Inflammatory macrophage treated with lipopolysaccharide for 1 hour (primary cell): ENCODE measurements around the gene MAP4K5.

ENCODE experiments used
- DNase-seq, 2 donors: peaks; one replicate each; pipeline ENCODE4 v3.0.0-alpha.2; 2020 to 2022

Gene MAP4K5

DNA sequence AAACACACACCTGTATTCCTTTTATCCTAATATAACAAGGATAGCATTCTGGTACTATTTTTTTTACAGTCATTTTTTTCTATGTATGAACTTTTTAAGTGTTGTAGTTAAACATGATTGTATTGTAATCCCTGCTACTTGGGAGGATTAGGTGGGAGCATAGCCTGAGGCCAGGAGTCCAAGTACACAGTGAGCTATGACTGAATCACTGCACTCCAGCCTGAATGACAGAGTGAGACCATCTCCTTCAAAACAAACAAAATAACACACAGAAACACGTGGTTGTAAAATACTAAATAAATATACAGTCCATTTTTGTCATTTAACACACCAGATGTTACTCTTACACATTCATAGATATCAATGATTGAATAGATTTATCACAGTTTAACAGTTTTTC lies 56.9 kb downstream of the MAP4K5 start:
- DNase-seq: no peak

DNA sequence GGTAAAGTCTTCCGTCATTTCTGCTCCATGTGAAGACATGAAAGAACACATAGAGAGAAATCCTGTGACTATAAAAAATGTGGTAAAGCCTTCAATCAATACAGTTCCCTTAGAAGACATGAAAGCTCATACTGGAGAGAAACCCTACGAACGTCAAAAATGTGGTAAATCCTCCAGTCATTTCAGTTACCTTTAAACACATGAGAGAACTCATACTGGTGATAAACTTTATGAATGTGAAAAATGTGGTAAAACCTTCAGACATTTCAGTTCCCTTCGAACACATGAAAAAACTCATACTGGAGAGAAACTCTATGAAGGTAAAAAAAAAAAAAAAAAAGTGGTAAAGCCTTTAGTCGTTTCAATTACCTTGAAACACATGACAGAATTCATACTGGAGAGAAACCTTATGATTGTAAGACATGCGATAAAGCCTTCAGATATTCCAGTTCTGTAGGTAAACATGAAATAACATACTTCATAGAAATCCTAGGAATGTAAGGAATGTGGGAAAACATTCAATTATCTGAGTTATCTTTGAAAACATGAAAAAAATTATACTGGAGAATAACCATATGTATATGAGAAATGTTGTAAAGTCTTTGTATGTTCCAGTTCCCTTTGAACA lies 60.4 kb downstream of the MAP4K5 start:
- DNase-seq: no peak

DNA sequence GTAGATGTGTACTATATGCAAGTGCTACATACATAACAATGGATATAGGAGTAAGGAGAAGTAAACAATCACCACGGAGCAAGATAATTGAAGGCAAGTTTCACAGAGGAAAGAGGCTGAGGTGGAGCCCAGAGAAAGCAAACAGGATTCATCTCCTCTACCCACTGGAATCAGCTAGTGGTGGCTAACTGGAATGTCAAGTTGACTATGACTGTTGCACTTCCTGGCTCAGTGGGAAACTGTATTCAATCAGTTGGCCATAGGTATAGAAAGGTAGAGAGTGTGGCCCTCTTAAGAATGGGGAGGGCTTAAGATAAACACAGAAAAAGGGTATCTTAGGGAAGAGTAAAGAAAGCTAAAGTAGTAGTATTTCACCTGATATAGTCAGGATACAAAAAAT lies 62.4 kb downstream of the MAP4K5 start:
- DNase-seq: no peak

DNA sequence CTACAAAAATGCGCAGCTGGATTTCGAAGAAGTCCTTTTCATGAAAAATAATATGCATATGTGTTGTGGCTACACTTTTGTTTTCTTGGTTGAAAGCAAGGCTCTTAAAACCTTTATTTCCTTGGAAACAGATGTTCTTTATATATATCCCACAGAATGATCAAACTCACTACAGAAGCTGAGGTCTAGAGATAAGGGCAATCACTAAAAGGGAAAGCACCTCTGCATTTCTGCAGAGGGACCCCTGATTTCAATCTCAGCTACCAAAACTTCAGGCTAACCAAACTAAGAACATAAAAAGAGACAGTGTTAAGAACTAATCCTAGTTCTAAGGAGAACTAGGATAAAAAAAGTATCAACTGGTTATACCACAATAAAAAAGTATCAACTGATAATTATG lies 70.3 kb downstream of the MAP4K5 start:
- DNase-seq: no peak

DNA sequence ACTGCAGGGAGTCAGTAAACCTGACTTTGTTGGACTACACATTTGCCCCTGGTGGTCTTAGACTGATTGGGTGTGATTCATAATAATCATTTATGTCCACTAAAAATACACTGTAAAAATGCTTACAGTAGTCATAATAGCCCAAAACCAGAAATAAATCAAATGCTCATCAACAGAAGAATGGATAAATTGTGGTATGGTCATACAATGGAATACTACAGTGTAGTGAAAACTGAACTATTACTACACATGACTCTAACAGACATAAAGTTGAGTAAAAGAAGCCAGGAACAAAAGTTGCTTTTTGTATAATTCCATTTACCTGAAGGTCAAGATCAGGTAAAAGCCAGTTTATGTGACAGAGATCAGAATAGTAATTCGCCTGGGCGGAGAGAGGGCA lies 78.5 kb downstream of the MAP4K5 start:
- no peak for DNase-seq

DNA sequence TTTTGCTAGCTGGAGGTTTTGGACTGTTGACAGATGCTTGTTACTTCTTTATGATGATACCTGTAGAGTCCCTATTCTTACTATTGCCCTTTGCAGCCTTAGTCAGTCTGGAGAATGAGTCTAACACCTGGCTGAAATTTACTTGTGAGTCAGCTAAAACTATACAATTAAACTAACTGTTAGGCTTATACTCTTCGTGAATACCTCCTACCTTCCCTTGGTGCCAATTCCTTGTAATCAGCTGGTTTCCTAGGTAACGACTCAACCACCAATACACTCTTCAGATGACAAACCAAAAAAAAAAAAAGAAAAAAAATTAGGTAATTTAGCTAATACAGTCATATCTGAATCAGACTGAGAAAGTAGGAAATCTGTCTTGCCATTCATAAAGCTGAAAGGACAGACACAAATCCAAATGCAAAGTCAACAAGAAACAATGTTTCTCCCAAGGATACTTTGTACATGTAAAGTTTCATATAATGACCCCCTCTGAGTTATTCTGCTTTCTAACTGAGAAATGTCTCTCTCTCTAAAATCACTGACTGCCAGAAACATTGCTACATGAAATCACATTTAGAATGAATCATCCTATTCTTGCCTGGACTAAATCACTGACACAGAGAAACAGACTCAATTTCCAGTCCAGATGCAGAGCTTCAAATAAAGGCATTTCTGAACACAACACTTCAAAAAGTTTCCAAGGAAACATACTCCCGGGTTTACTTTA lies 79.2 kb downstream of the MAP4K5 start:
- DNase-seq: no peak

DNA sequence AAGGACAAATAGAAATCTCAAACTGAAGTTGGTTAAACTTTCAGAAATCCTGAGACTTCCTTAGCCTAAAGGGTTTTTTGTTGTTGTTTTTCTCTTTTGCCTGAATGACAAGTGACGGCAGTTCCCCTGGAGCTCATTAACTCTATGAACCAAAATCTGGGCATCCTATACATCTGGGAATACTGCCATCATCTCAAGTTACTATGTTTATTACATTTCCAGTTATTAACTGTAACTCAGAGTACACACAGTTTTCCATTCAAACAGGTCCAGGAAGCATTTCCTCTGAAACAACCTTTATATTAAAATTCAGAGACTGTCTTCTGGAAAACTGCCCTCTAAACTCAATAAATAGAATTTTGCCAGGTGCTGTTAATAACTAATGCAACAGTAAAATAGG lies 80.1 kb downstream of the MAP4K5 start:
- no peak for DNase-seq

DNA sequence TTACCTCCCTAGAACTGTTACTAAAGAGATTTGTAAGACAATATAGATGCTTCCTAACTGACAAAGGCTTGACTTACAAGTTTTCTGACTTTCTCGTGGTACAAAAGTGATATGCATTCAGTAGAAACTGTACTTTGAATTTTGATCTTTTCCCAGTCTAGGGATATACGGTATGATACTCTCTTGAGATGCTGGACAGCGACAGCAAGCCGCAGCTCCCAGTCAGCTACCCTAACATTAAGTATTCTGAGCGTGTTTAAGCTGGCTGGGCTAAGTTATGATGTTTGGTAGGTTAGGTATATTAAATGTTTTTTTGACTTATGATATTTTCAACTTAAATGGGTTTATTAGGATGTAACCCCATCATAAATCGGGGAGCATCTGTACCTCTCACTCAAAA lies 80.5 kb downstream of the MAP4K5 start:
- no peak for DNase-seq

DNA sequence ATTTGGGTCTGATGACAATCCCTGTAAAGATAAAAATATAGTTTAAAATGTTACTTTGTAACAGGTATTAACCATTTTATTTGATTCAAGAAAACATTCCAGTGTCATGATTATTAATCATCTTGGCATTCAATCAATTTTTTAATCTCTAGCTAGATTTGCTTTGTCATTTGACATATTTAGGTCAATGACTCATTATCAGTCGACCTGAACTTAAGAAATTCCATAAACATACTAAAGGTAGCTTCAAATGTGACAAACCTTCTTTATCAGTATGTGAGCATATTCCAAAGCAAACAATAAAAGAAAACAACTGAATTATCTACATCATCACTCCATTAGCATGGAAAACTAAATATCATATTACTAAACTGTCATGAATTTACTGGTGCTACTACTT lies 84.9 kb downstream of the MAP4K5 start:
- DNase-seq: no peak

DNA sequence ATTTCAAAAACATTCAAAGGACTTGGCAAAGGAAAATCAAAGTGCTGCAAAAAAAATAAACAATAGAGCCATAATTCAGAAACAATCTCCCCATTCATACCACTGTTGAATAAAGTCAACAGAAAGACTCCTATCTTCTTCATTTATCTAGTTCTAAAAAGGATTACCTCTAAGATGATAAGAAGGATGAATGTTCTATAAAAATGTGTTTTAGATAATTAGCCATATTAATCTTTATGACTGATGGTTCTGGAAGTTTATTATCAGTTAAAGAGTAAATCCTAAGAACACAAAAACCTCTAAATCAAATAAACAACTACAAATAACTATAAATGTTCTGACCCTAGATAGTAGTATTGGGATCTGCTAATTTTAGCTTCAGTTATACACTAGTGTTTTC lies 97.8 kb downstream of the MAP4K5 start:
- DNase-seq: no peak

DNA sequence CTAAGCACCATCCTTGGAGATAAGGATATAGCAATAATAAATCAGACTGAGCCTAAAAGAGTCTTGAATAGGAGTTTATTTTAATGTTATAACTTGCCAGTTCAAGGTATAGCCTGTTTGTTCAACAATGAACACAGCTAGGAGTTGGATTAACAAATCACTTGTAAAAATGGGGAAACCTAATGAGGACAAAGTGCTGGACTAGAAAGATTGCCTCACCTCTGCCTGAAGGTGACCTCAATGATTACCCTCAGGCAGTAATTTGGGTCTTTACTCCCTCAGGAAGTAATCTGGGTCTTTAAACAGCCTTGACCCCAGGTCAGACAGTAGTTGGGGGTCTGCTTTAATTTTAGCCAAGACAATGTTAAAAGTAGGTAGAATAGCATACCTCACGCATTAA lies 100.2 kb downstream of the MAP4K5 start:
- DNase-seq: no peak

DNA sequence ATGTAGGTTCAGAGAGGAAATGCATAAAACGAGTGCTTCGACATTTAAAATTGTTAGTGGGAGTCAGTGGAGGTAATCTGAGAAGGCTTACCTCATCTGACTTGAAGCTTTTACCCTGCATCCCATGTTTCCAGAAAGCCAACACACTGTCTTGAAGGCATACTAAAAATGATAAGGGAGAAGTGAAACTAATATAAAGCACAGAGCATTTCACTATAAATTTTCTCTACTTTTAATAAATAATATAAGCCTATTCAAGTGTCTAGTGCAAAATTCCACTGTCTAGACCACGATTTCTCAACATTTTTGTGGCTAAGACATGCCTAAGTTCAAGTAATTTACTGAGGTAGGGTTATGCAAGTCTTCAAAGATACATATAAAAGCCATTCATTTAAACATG lies 106.6 kb downstream of the MAP4K5 start:
- no peak for DNase-seq

DNA sequence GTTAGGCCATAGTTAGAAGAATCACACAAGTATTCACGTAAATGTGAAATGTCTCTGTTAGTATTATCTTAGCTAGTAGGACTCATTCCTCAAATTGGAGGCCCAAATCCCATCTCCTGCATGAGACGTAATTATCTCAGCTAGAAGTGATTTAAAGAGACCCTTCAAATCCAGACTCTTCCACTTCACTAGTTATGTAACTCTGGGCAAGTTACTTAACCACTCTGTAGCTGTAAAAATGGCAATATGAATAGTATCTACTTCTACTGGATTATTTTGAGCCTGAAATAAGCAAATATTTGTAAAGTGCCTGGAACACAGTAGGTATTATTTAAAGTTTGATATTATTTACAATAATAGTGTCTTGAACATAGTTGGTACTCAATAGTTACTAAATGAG lies 107.3 kb downstream of the MAP4K5 start:
- no peak for DNase-seq

DNA sequence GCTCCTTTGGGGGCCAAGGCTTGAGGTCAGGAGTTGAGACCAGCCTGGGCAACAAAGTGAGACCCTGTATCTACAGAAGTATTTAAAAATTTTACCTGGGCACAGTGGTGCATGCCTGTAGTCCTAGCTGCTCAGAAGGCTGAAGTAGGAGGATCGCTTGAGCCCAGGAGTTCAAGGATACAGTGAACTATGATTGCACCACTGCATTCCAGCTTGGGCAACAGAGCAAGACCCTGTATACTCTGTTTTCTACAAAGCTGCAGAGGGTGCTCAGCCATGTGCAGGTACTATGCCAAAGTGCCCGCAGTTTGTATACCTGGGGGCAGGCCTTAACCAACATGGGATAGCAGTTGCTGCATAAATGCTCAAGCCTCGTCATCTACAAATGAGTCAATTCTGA lies 108.8 kb downstream of the MAP4K5 start:
- DNase-seq: no peak

DNA sequence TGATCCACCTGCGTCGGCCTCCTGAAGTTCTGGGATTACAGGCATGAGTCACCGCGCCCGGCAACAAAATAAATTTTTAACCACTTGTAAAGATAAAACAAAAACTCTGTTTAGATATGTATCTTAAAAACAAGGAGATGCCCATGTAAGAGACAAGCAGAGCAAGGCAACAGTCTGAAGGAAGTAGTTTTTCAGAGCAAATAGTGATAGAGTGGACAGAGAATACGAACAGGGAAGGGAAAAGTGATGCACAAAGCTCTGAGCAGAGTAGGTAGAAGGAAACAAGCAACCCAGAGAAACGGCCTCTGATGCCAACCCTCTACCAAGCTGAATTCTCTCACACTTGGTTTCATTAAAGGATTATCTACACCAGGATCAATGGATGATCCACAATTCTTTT lies 110.9 kb downstream of the MAP4K5 start:
- no peak for DNase-seq

DNA sequence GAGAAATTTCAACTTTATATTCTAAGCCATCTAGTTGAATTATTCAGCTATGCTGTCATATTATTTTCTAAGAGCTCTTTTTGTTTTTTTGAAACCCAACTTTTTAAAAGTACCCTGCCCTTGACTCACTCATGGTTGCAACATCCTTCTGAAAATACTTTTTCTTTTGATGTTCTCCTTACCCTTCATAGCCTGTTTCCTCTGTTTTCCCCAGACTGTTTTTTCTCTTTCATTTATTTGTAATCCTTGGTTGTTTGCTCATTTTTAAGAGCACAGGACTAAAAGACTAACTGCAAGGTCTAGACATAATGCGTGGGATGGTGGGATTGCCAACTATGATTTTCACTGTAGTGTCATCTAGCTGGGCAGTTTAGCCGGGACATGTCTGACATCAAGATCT lies 114.5 kb downstream of the MAP4K5 start:
- no peak for DNase-seq

DNA sequence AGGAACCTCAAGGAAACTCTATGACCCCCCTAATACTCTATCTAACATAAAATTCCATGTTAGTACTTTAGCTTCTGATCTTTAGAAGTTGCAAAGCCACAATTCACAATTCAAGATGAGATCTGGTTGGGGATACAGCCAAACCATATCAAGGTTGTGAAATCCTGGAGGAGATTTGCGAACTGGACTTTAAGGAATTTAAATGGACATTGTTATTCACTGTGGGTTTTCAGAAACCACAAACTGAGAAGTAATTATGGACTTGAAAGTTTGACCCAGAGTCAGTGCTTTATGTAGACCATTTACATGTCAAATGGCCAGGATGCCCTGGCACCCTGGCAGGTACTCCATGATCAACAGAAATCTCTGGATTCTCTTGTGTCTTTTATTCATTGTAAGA lies 121.4 kb downstream of the MAP4K5 start:
- DNase-seq: no peak

DNA sequence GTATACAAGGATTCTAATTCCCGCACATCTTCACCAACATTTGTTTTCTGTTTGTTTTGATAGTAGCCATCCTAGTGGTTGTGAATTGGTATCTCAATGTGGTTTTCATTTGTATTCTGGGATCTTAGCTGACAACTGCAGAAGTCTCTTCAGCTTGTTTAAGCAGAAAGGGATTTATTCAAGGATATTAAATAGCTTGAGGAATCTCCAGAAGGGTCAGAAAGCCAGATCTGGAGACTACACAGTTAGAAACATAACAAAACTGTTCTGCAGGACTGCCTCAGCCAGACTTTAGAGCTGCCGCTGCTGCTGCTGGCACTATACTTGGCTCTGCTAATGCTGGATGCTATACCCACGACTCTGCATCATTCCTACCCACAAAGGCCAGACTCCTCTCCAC lies 122.3 kb downstream of the MAP4K5 start:
- no peak for DNase-seq

DNA sequence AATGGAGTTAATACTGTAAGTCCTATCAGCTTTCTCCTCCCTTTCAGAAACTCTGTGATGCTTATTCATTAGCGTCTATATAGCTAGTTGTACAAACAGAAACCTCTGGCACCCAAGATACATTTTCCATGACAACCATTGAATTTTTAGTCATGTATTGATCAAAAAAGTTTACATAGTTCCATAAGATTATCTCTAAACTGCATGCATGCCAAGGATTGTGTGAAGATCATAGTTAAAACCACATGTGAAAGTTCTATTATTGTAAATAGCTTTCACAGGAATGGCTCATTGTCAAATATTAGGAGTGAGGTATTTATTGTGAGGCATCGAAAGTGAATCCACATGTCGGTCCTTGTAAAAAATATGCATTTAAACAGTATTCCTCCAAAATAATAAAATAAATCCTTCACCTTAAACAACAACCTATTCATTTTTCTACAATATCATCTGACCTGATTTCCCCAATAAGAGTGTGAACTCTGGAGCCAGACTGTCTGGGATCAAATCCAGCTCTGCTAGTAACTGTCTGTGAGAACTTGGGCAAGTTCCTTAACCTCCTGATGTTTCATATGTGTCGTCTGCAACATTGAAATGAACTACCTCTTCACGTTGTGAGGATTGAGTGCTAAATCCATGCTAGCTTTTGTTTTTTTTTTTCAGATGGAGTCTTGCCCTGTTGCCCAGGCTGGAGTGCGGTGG lies 125.1 kb downstream of the MAP4K5 start:
- no peak for DNase-seq

DNA sequence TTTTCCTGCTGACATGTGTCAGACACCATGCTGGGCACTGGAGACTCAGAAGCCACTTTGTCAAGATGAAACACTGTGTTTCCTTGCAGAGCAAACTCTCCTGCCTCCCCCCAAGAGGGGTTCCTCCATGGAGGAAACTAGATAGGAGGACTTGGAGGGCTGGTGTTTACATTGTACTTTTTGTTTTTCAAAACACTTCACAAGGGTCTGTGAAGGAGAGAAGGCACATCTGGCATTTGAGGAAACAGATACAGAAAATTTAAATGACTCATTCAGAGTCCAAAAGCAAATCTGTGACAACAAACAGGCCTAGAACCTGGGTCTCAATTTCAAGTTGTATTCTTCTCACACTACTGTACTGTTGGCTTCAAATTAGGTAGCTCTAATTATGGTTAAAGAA lies 128.9 kb downstream of the MAP4K5 start:
- no peak for DNase-seq

DNA sequence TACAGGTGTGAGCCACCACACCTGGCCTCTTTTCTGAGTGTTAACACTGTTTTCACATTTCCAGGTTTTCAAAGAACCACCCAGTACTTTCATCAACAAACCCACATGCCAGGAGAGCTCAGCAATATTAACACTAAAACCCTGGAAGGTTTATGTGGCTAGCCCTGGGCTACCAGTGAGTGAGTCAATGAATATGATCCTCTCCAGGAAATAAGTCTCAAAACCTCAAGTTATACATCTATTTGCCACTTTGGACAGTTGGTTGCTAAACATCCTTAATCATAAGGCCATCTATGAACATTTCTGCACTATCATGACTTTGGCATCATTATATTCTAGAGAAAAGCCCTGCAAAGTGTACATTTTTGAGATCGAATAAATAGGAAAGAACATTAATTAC lies 129.4 kb downstream of the MAP4K5 start:
- DNase-seq: no peak

DNA sequence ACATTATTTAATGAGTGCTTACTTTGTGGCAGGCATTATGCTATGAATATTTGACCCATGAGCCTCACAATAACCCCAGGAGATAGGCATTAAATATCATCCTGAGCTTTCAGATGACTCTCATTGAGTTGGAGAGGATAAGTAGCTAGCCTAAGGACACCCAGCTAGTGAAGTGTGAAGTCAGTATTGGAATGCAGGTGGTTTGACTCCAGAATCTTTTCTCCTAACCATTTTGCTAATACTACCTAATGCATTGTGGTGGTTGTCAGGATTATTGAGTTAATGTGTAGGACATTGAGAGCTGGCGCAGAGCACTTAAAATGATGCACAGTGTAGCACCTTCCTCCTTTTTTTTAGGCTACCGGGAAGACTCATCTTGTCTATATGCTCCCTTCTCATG lies 131.9 kb downstream of the MAP4K5 start:
- DNase-seq: no peak

DNA sequence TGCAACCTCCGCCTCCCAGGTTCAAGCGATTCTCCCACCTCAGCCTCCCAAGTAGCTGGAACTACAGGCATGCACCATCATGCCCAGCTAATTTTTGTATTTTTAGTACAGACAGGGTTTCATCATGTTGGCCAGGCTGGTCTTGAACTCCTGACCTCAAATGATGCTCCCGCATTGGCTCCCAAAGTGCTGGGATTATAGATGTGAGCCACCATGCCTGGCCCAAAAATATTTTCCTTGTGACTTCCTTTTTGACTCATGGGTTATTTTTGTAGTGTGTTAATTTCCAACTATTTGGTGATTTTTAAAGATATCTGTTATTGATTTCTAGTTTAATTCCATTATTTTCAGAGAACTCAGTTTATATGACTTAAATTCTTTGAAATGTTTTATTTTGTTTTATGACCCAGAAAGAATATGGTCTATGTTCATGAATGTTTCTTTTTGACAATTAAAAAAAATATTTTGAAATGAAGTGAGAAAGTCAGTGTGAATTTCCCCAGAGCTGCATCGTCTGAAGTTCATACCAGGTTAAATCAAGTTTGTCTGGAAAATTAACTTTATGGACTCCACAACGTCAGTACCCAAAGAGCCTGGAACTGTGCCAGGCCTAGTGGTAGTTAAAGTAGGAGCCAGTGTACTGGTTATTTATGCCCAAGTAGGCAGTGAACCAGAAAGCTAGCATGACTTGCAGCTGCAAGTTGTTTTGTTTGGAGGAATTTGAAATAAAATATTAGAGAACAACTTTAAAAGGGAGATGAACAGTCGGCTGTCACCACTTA lies 132.9 kb downstream of the MAP4K5 start:
- peak in 1 of 2 donors; percentile 19 for DNase-seq

DNA sequence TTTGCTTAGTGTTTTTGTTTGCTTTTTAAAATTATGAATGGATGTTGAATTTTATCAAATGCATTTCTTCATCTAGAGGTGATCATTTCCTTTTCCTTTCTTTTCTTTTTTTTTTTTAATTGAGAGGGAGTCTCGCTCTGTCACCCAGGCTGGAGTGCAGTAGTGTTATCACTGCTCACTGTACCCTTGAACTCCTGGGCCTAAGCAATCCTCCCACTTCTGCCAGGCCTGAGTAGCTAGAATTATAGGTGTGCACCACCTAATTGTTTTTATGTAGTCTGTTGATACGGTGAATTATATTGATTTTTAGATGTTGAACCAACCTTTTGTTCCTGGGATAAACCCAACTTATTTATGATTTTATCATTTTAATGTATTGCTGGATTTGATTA lies 134.2 kb downstream of the MAP4K5 start:
- no peak for DNase-seq
